Stimulated activated CD4-positive, alpha-beta T cell treated with anti-CD3 and anti-CD28 coated beads, Interleukin-1b, Interleukin-23, amount 100 ng/mL, for 24 hours (primary cell): ENCODE data around the gene GALNT14.

ENCODE experiments used
- DNase-seq, 4 experiments: peaks; one replicate each; pipeline ENCODE4 v3.0.0-alpha.2; 2020; ENCODE audit warnings: low read depth in 4 of 4, low spot score in 1 of 4

Gene GALNT14

DNA sequence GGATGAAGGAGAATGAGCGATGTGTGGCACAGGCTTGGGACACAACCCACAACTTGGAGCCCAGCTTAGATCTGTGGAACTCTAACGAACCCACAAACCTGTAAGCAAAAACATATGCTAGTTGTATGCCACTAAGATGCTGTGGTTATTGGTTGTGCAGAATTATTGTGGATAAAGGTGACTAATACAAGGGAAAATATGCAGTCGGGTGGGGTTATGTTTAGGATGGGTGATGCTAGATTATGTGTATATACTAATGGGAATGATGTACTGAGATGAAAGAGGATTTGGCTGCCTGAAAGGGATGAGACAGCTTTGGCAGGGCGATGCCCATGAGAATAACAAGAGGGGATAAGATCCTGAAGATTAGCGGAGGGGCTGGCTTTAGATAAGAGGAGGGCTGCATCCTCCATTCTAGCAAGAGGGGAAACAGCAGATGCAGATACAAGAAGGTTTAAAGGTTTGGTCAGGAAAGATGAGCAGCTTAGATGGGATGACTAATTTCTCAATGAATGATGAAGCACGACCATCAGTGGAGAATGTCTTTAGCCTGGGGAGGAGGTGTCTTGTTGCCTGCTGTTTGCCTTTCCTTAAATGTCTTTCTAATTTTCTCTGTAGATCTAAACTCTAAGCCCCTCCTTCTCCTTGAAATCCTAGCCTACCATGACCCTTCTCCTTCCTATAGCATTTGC lies 49.6 kb downstream of the GALNT14 start:
- no peak for DNase-seq

DNA sequence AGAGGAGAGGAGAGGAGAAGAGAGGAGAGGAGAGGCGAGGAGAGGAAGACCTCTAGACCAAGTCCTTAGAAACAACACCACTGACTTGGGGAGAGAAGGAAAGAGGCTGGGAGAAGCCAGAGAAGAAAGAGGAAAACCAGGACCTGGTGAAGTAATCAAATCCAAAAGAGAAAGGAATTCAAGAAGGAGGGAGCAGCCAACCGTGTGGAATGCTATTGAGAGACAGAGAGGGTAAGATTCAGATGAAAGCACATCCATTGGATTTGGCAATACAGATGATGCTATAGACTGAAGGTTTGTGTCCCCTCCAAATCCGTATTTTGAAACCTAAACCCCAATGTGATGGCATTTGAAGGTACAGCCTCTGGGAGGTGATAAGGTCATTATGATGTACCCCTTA lies 50.7 kb downstream of the GALNT14 start:
- DNase-seq, result no peak

DNA sequence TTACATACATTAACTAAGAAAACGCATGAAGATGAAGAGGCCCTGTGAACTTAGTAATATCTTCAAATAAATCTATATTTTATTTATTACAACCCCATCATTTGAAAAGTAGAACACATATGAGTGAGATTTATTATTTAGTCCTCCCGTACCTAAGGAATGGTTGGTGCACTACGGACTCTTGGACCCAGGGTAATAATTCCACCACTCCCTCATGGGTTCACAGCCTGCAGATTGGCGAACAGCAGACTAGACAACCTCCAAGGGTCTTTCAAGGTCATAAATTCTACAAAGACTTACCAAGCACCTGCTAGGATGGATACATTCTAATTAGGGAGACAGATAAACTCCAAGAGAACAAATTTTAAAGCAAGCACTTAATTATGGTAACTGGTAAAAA lies 51.6 kb downstream of the GALNT14 start:
- no peak for DNase-seq

DNA sequence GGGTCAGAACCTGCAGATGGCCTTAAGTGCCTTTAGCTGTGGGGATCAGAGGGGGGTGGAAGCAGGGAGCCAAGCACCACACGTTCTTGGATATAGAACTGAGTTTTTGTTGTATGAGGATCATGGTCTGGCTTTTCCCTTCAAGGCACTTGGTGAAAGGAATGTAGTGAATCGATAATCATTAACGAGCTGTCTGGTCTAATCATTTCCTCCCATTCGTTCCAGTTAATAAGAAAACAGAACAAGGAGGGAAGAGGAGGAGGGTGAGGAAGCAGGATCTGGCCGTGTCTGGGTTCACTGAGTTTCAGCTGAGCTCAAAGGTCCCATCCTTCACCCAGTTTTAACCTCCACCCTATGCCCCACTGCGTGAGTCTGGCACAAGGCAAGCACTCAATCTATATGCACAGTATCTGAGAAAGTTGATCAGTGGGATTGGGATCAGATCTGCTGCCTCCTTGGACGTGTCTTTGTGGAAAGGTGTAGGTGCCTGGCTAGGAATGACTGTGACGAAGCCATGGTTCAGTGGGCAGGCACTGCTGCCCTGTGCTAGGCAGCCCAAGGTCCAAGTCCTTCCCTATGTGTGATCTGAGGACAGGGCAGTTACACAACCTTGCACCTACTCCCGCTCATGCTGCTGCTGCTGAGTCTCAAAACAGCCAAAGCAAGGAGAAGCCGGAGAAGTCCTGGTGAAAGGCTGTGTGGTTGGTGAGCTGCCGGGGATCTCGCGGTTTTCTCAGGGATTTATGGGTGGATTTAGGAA lies 54.8 kb downstream of the GALNT14 start:
- DNase-seq, result no peak

DNA sequence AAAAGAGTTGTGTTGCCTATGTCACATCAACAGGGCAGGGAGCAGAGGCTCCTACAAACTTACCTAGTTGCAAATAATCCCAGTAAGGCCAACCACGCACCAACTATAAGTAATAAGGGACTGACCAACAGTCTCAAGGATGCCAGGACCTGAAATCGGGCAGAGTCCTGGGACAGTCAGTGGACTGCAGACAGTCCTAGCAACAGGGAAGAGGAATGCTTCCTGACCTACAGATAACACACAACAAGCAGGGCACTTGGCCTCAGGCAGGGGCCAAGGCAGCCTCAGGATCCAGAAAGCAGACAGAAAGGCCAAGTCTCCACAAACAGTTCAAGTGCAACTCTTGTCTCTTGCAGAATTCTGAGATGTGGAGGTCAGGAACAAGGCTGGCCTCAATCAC lies 56.2 kb downstream of the GALNT14 start:
- no peak for DNase-seq

DNA sequence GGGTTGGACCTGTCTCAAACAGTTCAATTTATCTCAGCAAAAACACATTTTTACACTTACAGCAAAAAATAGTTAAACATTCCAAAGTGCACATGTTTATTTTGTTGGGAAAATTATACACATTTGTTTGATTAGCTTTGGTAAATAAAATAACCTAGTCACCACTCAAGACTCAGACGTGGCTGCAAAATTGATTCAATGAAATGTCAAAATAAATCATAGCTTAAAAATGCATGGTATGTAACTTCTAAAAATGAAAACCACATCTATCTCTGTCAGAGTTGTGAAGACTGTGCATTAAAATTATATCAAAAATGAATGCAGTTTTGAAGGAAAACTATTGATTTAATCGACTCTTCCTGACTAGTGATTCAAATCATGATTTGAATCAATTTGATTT lies 56.7 kb downstream of the GALNT14 start:
- DNase-seq, result no peak

DNA sequence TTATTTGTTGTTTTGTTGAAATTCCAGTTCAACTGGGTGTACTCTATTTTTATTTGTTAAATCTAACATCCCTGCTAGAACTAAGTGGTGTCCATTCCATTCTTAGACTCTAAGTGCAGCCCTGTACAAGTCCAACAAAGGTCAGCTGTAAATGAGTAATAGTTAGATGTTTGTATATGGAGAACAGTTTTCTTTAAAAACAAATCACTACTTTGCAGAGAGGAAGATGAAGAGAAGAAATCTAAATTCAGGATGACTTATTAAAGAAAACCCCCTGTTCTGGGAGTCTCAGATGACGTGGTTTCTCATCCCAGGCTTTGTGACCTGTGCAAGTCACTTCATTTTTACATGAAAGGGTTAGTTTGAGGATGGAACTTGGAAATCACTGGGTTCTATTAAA lies 57.9 kb downstream of the GALNT14 start:
- DNase-seq, result no peak

DNA sequence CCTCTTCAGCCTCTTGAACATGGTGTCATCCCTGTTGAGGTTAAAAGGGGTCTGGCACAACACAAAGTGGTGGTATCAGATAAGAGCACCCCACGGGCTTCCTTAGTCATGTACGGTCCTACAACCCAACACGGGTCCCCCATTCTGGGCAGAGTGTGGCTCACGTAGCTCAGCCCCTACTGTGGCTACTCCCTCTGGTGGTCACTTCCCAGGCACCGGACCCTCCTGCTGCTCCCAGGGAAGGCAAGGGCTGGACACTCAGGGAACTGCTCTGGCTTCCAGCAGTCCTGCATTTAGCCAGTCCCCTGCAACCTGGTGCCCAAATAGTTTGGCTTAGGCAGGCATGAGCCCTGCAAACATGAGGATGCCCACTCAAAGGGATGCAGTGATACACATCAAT lies 58.6 kb downstream of the GALNT14 start:
- no peak for DNase-seq

DNA sequence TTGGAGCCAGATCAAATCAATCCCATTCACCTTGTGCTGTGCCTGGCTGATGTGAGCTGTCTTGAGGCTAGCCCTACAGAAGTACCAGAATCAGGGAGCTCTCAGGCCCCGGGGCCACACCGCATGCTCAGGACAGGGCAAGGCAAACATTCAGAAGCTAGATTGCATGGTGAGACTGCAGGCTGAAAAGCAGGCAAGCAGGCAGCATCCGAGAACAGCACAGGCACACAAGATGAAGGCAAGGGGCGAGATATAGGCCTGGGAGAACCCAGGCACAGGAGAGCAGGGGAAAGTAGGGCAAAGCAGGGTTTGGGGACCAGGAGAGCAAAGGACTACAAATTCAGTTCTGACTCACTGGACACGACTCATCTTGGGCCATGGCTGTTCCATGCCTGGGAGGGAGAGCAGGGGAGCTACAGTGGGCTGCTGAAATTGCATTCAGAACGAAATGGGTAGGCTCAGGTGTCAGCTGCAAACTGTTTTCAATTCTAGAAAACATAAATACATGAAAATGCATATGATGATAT lies 59.6 kb downstream of the GALNT14 start:
- DNase-seq, result no peak

DNA sequence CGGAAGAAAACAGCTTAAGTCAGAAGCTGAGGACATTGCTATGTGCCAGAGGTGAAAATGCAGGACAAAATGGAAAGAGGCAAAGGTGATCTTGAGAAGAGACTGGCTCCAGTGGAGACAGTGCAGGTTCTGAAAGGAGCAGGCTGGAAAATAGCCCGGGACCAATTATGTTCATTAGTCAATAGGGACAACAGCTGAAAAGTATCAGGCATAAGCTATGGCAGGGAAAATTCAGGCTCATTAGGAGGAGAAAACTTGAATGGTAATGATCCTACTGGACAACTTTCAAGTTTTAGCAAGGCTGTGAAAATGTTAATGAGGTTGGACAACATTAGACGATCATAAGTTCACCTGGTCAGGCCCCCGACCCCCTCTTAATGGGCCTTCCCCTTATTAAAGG lies 60.2 kb downstream of the GALNT14 start:
- no peak for DNase-seq

DNA sequence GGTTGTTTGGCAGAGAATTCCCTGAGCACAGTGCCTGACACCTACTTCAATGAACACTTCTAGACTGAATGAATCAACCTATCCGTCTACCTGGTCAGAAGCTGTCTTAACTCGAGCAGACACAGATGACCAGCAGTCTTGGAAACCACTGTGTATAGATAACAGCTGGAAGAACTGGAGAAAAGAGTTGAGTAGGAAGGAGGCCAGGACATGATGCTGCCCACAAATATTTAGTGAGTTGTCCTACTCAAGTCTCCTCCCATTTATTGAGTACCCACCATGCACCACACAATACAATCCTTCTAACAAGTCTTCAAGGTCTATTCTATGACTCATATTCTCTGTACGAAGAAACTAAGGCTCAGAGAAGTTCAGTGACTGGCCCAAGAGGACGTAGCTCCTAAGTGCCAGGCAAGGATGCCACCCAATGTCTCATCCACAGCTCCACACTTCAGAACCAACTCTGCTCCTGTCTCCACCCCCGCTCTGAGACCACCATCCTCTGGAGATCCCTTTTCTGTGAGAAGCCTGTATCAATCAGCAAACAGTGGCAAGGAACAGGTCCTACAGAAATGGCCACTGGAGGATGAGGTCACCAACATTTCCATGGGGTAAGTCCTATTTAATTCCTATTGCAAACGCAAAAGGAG lies 62.2 kb downstream of the GALNT14 start:
- DNase-seq, result no peak

DNA sequence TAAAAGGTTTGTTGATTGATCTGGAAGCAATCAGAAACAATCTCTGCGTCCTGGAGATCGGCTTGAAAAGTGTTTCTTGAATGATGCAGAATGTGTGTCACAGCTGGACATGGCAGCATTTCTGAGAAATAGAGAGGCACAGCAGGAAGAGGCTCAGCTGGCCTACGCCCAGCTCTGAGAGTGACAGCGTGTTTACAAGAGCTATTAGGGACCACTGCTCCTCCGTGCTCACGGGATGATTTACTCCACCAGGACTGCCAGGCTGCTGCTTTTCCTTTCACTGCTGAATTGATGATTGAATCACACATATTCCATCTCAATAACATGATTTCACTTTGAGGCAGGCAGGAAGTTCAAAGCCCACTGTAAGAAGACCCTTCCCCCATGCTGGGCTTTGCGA lies 62.8 kb downstream of the GALNT14 start:
- DNase-seq, result no peak

DNA sequence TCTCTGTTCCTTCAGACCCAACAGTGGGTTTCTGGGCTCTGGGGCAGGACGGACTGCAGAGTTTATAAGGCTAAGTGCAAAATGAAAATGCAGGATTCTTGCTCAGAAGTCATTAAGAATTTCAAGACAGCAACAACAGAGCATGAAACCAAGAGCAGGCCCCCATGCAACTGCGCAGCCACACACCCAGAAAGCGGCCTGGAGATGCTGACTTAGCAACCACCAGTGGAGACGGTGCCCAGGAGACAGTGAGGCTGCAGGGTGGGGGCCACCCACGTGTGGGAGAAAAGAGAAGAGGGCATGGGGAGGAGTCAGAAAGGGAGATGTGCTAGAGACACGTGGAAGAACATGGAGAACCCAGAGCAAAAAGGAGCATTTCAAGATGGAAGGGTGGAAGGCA lies 66.5 kb downstream of the GALNT14 start:
- no peak for DNase-seq

DNA sequence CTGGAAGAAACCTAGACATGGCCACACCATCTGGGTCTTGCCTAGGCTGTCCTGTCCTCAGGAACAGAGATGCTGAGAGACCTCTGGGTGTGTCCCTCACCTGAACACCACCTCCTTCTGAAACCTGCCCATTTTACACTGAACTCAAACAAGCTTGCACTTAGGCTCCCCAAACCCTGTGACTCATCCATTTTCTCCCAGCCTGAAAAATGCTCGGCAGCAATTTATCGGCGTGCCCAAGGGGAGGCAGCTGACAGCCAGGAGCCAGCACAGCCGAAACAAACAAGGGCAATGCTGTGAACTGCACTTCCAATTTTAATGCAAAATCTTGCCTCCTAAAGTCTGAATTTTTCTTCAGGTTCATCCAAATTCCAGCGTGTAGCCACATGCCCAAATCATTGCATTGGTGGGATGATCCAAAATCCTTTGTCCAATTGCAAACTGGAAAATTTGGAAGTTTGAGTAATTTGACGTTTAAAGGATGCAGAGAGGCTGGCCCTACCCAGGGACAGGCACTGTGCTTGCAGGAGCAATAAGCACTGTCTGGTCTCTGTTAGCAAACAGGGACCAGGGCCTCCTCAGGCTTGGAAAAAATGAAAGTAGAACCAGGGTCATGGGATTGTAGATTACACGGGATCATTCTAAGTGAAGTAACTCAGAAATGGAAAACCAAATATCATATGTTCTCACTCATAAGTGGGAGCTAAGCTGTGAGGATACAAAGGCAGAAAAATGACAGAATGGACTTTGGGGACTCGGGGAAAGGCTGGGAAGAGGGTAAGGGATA lies 67.7 kb downstream of the GALNT14 start:
- DNase-seq, result no peak

DNA sequence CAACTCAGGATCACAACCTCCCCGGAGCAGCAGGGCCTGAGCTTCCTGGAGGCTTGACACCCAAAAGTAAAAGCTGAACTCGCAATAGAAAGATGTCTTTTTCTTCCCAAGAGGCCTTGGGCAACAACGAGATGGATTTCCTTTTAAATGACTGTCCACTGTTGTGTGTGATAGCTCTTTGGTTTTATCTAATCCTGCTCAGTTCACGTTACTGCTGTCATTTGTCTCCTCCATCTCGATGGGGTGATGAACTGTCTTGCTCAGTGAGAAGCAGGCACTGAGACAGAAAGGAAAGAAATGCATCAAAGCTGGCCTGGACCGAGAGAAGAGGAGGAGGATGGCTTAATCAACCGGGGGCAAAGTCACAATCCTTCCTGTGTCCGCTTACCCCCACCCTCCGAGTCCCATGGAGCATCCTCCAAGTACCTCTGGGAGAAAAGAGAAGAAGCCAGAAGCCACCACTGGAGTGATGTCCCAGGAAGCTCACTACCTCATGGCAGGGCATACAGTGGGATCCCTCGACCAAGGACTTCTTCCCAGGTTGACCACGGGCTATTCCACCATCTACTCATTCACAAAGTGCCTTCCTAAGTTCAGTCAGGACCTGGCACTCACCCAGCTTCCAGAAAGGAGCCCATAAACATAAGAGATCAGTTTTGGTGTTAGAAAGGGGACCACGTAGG lies 68.5 kb downstream of the GALNT14 start:
- DNase-seq, result no peak

DNA sequence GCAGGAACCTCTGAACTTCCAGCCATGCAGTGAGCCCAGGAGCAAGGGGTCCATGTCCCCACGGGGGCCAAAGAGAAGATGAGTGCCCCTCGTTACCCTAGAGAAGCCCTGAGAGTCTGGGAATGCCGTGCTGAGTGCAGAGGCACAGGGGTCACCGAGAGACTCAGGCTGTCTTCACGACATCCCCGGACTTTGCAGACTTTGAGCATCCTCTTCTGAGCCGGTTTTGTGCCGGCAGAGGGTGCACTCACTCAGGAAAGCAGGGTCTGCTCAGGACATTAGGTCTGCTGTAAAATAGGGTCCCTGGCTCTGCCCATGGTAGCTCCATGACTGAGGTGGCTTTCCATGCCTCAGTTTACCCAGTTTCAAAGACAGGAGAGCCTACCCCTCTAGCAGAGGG lies 71.0 kb downstream of the GALNT14 start:
- DNase-seq, result no peak

DNA sequence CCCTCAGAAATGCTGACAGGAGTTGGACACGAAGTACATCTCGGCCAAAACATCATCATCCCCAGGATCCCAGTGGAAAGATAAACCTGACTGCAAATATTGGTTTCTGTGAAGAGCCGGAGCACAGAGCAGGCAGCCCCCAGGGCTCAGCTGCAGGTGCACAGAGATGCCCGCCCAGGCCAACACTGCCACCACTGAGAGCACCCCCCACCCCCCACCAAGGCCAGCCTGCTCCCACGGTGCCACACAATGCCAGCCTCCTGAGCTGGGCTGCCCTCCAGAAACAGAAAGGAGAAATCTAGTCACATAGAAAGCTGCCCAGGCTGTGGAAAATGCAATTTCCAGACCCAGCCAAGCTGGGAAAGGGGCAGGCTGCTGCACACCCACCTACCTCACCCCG lies 71.7 kb downstream of the GALNT14 start:
- no peak for DNase-seq

DNA sequence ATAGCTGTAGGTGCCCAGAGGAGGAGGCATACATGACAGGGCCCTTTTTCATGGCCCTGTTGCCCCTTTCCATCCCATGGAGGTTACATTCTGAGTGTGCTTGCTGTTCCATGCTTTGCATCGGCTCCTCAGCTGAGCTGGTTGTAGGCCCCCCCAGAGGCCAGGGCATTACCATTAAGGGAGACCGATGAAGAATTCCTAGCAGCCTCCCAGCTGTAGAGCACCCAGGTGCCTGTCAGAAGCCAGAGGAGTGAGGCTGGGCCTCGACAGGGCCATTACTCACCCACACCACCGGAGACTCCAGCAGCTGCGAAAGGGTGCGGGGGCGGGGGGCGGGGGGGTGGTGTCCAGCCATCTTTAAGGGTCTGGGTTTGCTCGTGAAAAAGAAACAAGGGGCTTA lies 72.2 kb downstream of the GALNT14 start:
- DNase-seq, result no peak

DNA sequence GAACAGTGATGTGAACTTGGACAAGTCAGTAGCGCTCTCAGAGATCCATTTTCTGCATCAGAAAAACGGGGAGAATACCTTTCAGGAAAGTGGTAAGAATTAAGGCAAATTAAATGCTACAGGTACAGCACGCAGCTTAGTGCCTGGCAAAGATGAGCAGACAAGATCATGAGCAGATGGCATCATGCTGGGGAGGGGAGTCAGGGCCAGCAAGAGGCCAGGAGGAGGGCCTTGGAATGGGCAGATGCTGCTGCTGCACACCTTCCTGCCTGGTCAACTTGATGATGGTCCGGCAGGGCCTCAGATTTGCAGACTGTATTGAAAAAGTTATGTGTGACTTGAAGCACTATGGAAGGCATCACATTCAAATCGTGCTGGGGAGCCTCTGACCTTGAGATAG lies 72.9 kb downstream of the GALNT14 start:
- no peak for DNase-seq

DNA sequence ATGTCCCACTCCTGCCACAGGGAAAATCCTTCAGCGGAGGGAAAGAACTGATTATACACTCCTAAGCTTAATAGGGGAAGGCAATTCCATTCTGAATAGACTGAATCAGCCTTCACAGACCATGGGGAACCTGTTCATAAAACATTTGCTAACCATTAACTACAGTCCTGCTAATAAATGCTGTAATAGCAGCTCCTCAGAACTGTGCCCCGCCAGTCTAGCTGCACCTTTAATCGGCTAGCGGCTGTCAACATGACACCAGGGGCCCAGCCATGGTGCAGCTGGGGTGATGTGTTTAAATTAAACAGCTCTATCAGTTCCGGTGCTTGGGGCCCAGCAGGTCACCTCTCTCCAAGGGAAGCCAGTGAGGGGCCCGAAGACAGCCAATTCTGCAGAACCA lies 77.8 kb downstream of the GALNT14 start:
- DNase-seq, result no peak
